ENCODE measurements around the gene XIAP.

Gene XIAP

GRCh38 chrX:123961268-123962005 lies 101.6 kb downstream of the XIAP start, which contains the start of gene STAG2:
Gene STAG2 (plus strand): TSS chrX:123961706. CDS start chrX:124022628, 60,922 bp downstream.
- peak; percentile 49 for DNase-seq (ENCODE audit: low read depth)

GRCh38 chrX:123962006-123962467 lies 102.2 kb downstream of the XIAP start:
- DNase-seq (ENCODE audit: low read depth), result no peak

DNA sequence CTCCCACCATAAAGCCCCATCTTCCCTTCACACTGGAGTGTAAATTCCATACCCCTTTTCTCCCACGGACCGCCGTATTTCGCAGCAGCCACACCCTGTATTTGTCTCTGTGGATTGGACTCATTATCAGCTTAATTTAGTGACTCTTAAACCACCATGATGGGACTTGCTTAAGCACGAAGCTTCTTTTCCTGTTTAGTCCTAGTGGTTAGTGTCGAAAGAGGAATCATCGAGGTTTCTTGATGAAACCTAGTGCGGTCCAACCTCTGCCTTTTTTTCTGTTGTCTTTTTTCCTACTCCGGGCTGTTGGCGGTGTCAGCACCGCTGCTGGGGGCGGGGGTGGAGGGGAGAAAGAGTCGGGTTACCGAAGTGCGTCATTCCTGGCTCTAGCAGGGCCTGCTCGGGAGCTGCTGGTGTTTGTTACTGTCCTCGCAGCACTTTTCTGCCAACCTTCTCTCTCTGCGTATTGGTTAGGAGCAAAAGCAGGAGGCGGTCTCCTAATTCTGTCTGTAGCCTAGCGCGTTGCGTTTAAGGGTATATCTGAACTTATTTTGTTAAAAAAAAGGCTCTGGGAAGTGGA lies 103.0 kb downstream of the XIAP start:
- peak; percentile 79 for DNase-seq (ENCODE audit: low read depth)
